ENCODE results near the gene NKX6-2. TPM values are rescaled to one million over a fixed set of nuclear protein-coding genes. Genes with fewer than 3 reads are reported as not detected.

The NKX6-2 gene
- total and polyA plus RNA-seq, 2 of the 8 experiments (the other 6 are each of a cell fraction or from before 2014, with no cell fraction given), result 0.06 TPM; not detected in 1

- TF ChIP-seq SAP30 (IDR thresholded peaks at IDR 0.05; ENCODE audit: insufficient read depth, insufficient replicate concordance, low read length) (no peak), RNF2 (IDR thresholded peaks at IDR 0.05; ENCODE audit: borderline replicate concordance, low read depth, low read length, missing control alignments, poor library complexity, severe bottlenecking) (no peak), SP1 (IDR thresholded peaks at IDR 0.05; ENCODE audit: low read depth, low read length) (no peak)
These were observed 48.4 kb upstream of the NKX6-2 start (continued) for GRCh38 chr10:132834311-132834761.

All from H1 (cell line).